ENCODE data around the gene SUCO. TPM values are rescaled to one million over a fixed set of nuclear protein-coding genes. Genes with fewer than 3 reads are reported as not detected.

SUCO gene
- polyA plus RNA-seq, 1 experiment, result 5.0 TPM

- TF ChIP-seq, protein P1, sequence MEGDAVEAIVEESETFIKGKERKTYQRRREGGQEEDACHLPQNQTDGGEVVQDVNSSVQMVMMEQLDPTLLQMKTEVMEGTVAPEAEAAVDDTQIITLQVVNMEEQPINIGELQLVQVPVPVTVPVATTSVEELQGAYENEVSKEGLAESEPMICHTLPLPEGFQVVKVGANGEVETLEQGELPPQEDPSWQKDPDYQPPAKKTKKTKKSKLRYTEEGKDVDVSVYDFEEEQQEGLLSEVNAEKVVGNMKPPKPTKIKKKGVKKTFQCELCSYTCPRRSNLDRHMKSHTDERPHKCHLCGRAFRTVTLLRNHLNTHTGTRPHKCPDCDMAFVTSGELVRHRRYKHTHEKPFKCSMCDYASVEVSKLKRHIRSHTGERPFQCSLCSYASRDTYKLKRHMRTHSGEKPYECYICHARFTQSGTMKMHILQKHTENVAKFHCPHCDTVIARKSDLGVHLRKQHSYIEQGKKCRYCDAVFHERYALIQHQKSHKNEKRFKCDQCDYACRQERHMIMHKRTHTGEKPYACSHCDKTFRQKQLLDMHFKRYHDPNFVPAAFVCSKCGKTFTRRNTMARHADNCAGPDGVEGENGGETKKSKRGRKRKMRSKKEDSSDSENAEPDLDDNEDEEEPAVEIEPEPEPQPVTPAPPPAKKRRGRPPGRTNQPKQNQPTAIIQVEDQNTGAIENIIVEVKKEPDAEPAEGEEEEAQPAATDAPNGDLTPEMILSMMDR (IDR thresholded peaks at IDR 0.05; ENCODE audit: insufficient read depth, low read depth, low read length), result no peak
Measured at GRCh38 chr1:172557270-172557669, 24.3 kb downstream of the SUCO start.

GRCh38 chr1:172559572-172560210 lies 26.7 kb downstream of the SUCO start:
- DNase-seq (ENCODE audit: low read depth), result no peak
- H3K27me3 ChIP-seq (ENCODE audit: control insufficient read depth, insufficient read depth, low read length), result no peaks in the 10 kb centered on the region
- H3K4me3 ChIP-seq (ENCODE audit: low read depth, low read length), result no peak overlapping the region
- ChIA-PET POLR2A (no interaction called here), CTCF (no interaction called here)
- H3K36me3 ChIP-seq (ENCODE audit: control insufficient read depth, insufficient read depth, low read length), result peaks cover 3% of the 10 kb centered on the region; the same call in 1 of the 2 replicates
- TF ChIP-seq, protein P1 (IDR thresholded peaks at IDR 0.05; ENCODE audit: insufficient read depth, low read depth, low read length), result no peak

More at GRCh38 chr1:172557270-172557669, 24.3 kb downstream of the SUCO start:
- Histone ChIP-seq H3K36me3 (ENCODE audit: control insufficient read depth, insufficient read depth, low read length) (no peaks in the 10 kb centered on the region), H3K27me3 (ENCODE audit: control insufficient read depth, insufficient read depth, low read length) (no peaks in the 10 kb centered on the region), H3K4me3 (ENCODE audit: low read depth, low read length) (no peak overlapping the region)
- POLR2A ChIA-PET, result interaction anchor here (0.6 kb wide), 1 partner anchor 152 kb away, joined by 3 read pairs; no protein-coding TSS in a partner anchor
- CTCF ChIA-PET, result no interaction called here
- no peak for DNase-seq (ENCODE audit: low read depth)

DNA sequence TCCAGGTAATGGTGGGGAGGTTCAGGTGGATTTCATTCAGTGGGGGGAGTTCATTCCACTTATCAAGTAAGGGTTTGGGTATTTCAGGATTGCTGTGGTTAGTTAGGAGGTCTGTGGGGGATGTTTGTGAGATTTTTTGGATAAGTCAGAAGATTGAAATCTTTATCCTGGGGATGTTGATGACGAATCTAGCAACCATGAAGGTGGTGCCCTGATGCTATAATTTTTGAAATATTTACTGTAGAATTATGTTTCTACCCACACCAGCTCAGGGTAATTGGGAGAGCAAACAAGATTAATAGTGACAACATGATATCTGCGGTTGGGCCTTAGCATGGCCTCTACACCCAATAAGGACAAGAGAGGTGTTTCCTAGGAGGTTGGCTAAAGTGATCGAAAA lies 28.3 kb downstream of the SUCO start:
- POLR2A ChIA-PET, result no interaction called here
- no peak for DNase-seq (ENCODE audit: low read depth)
- Histone ChIP-seq H3K36me3 (ENCODE audit: control insufficient read depth, insufficient read depth, low read length) (peaks cover 4% of the 10 kb centered on the region; the same call in 1 of the 2 replicates), H3K4me3 (ENCODE audit: low read depth, low read length) (no peak overlapping the region), H3K27me3 (ENCODE audit: control insufficient read depth, insufficient read depth, low read length) (no peaks in the 10 kb centered on the region)
- TF ChIP-seq, protein P1 (IDR thresholded peaks at IDR 0.05; ENCODE audit: insufficient read depth, low read depth, low read length), result no peak
- CTCF ChIA-PET, result interaction anchor here (0.8 kb wide), 1 partner anchor 10 kb away, joined by 3 read pairs; no protein-coding TSS in a partner anchor

DNA sequence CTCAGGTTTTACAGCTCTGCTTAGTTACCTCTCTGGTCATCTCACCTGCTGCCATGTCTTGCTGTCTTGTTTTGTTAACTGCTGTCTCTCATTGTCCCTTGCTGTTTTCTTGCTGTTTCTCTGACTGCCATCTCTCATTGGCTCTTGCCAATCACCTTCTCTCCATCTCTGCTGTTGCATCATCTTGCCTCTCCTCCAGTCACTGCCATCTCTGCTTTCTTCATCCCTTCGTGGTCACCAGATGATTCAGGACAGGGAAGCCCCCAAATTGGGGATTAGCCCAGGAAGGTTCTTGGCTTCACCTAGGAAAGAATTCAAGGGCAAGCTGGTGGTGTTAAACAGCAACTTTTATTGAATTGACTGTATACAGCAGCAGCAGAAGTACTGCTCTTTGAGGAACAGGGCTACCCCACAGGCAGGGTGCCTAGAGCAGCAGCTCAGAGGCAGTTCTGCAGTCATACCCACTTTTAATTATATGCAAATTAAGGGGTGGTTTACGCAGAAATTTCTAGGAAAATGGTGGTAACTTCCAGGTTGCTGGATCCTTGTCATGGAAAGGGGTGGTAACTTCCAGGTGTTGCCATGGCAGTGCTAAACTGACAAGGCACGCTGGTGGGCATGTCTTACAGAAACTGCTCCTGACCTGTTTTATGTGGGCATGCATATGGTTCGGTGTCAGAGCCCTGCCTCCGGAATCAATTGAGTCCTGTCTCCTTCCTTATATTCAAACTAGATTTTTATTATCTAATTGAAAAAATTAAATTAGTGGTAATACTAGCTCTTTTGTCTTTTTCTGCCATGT lies 33.4 kb downstream of the SUCO start:
- Histone ChIP-seq H3K27me3 (ENCODE audit: control insufficient read depth, insufficient read depth, low read length) (no peaks in the 10 kb centered on the region), H3K4me3 (ENCODE audit: low read depth, low read length) (no peak overlapping the region), H3K36me3 (ENCODE audit: control insufficient read depth, insufficient read depth, low read length) (peaks cover 4% of the 10 kb centered on the region; the same call in 1 of the 2 replicates)
- POLR2A ChIA-PET, result no interaction called here
- DNase-seq (ENCODE audit: low read depth), result no peak
- TF ChIP-seq, protein P1 (IDR thresholded peaks at IDR 0.05; ENCODE audit: insufficient read depth, low read depth, low read length), result no peak
- CTCF ChIA-PET, result no interaction called here

- no peak for DNase-seq (ENCODE audit: low read depth)
- peaks cover 4% of the 10 kb centered on the region; the same call in 1 of the 2 replicates for H3K36me3 ChIP-seq (ENCODE audit: control insufficient read depth, insufficient read depth, low read length)
- no peaks in the 10 kb centered on the region for H3K27me3 ChIP-seq (ENCODE audit: control insufficient read depth, insufficient read depth, low read length)
- CTCF ChIA-PET, result no interaction called here
- TF ChIP-seq, protein P1 (IDR thresholded peaks at IDR 0.05; ENCODE audit: insufficient read depth, low read depth, low read length), result no peak
- POLR2A ChIA-PET, result no interaction called here
- no peak overlapping the region for H3K4me3 ChIP-seq (ENCODE audit: low read depth, low read length)
Measured at GRCh38 chr1:172567720-172568119, 34.8 kb downstream of the SUCO start.
